ENCODE results near the gene PTBP1. TPM values are rescaled to one million over a fixed set of nuclear protein-coding genes. Genes with fewer than 3 reads are reported as not detected.

The PTBP1 gene
- total and polyA plus RNA-seq, 2 of the 13 experiments (the other 11 are each of a cell fraction or from before 2014, with no cell fraction given), result 195 to 288 TPM

- TF ChIP-seq ZNF383 (CRISPR knock-in tag; IDR thresholded peaks at IDR 0.05; ENCODE audit: borderline replicate concordance), result no peak
Observed at GRCh38 chr19:799076-799881, 2.0 kb downstream of the PTBP1 start (continued).

- POLR2A ChIA-PET, result no interaction called here
- ATAC-seq (no peak; the same call in 1 of the 3 replicates), DNase-seq (ENCODE audit: low spot score) (peak; percentile 70), FAIRE-seq (peak; percentile 93)
- peaks cover 44% of the 10 kb centered on the region for H3K4me1 ChIP-seq (ENCODE audit: insufficient read depth, low read length)
- intact Hi-C loops (cut with micrococcal nuclease; ENCODE audit: unreplicated experiment), result no loop called here
- WGBS (ENCODE audit: low lambda C conversion rate), result 8% methylated on average over 6 of the region's 17 CpGs
- no peaks in the 10 kb centered on the region for H3K9me3 ChIP-seq (ENCODE audit: low read length)
- peaks cover 73% of the 10 kb centered on the region for H4K20me1 ChIP-seq (ENCODE audit: insufficient read depth, low read length)
- BruUV-seq (replicated peaks), result no TSS peak
- no peak overlapping the region for H2AFZ ChIP-seq (ENCODE audit: low read length)
- H3K36me3 ChIP-seq (replicated peaks in 1 of 2; ENCODE audit: control insufficient read depth in 1 of 2, insufficient read depth in 2 of 2, low read length in 2 of 2), result peaks cover 32 to 54% of the 10 kb centered on the region in 2 experiments; a peak in 4 of 5 replicates
- H3K79me2 ChIP-seq (ENCODE audit: insufficient read depth, low read length), result peaks cover 75% of the 10 kb centered on the region
- H3K27ac ChIP-seq (ENCODE audit: extremely low read length, insufficient read depth, low read length), result peak overlapping the region; percentile 45
- H3K4me3 ChIP-seq (replicated peaks in 1 of 3; ENCODE audit: insufficient read depth in 1 of 3, low read depth in 2 of 3, low read length in 3 of 3), result peak overlapping the region; percentile 48 to 96 (median 96)
- peak overlapping the region; percentile 89 for H3K4me2 ChIP-seq (ENCODE audit: low read depth, low read length)
- in situ Hi-C loops (cut with HindIII; ENCODE audit: extremely low pct_ligation_motif_present, low pct_unique_long_range_greater_than_20kb), result no loop called here
- H3K27me3 ChIP-seq (ENCODE audit: control insufficient read depth in 1 of 2, insufficient read depth in 2 of 2, low read length in 2 of 2), result no peaks in the 10 kb centered on the region; a peak in 1 of 5 replicates
- CTCF ChIA-PET (ENCODE audit: low intra/inter-chr PET ratio, low total read pairs), result no interaction called here
- peak overlapping the region; percentile 99 for H3K9ac ChIP-seq (ENCODE audit: insufficient read depth, low read depth, low read length)
- TF ChIP-seq SNAPC4 (CRISPR knock-in tag; IDR thresholded peaks at IDR 0.05) (no peak), SOX13 (IDR thresholded peaks at IDR 0.05) (no peak), SOX13 (CRISPR knock-in tag; conservative IDR thresholded peaks at IDR 0.05 in 1 of 2, IDR thresholded peaks at IDR 0.05 in 1 of 2) (peak in 1 of 2 experiments; percentile 19; a peak in 1 of 4 replicates), HOXA3 (CRISPR knock-in tag; IDR thresholded peaks at IDR 0.05) (peak; percentile 40; the same call in 1 of the 2 replicates), GATAD2A (CRISPR knock-in tag; IDR thresholded peaks at IDR 0.05) (peak; percentile 25; the same call in 1 of the 2 replicates), BRF2 (CRISPR knock-in tag; IDR thresholded peaks at IDR 0.05) (no peak), CBX2 (IDR thresholded peaks at IDR 0.05; ENCODE audit: low read depth, low read length) (no peak), CBX2 (CRISPR knock-in tag; IDR thresholded peaks at IDR 0.05; ENCODE audit: low read depth) (no peak), ATF2 (CRISPR knock-in tag; IDR thresholded peaks at IDR 0.05) (0 out of 2 replicates have a peak, but pooled peaks have one; percentile 25), CBX5 (CRISPR knock-in tag; IDR thresholded peaks at IDR 0.05; ENCODE audit: borderline replicate concordance) (peak; percentile 34; the same call in 1 of the 2 replicates)
Observed at GRCh38 chr19:800360-801029, 3.2 kb downstream of the PTBP1 start.
